Smooth muscle cell (in vitro differentiated cells): ENCODE results near the gene LRP2BP. TPM values are rescaled to one million over a fixed set of nuclear protein-coding genes. Genes with fewer than 3 reads are reported as not detected.
"Not testable (repeated sequence)": the region's sequence is repeated elsewhere in the genome, so short reads cannot be mapped to it uniquely, and the experiment has no call there.

Source experiments
- DNase-seq: peaks from one replicate; lab custom pipeline; 2025; ENCODE audit not compliant: unreplicated experiment; lab: John Stamatoyannopoulos, UW
- H2AFZ ChIP-seq: fragments of 200-600 bp; sonication (generic); 2 replicates; pipeline ENCODE4 v1.6.0; 2016; ENCODE audit warnings: antibody characterized with exemption, low read depth, mild to moderate bottlenecking
- H3F3A ChIP-seq: fragments of 200-600 bp; sonication (generic); 2 replicates; pipeline ENCODE4 v1.6.0; 2017; ENCODE audit warnings: antibody characterized with exemption, low read depth
- H3K27ac ChIP-seq: fragments of 200-600 bp; sonication (generic); 2 replicates; pipeline ENCODE4 v1.5.1; 2016; ENCODE audit warnings: low read depth, mild to moderate bottlenecking
- H3K27me3 ChIP-seq: fragments of 200-600 bp; sonication (generic); 2 replicates; pipeline ENCODE4 v1.6.1; 2016; ENCODE audit warnings: low read depth, mild to moderate bottlenecking
- H3K36me3 ChIP-seq: fragments of 200-600 bp; sonication (generic); 2 replicates; pipeline ENCODE4 v1.5.1; 2016; ENCODE audit warnings: low read depth
- H3K4me1 ChIP-seq: fragments of 200-600 bp; sonication (generic); 2 replicates; pipeline ENCODE4 v1.5.1; 2016; ENCODE audit warnings: low read depth
- H3K4me2 ChIP-seq: fragments of 200-600 bp; sonication (generic); 2 replicates; pipeline ENCODE4 v1.6.0; 2016; ENCODE audit warnings: mild to moderate bottlenecking
- H3K4me3 ChIP-seq: fragments of 200-600 bp; sonication (generic); 2 replicates; pipeline ENCODE4 v1.5.1; 2016; ENCODE audit warnings: mild to moderate bottlenecking
- H3K79me2 ChIP-seq: fragments of 200-600 bp; sonication (generic); 2 replicates; pipeline ENCODE4 v1.6.0; 2016; ENCODE audit warnings: low read depth, mild to moderate bottlenecking
- H3K9ac ChIP-seq: fragments of 200-600 bp; sonication (generic); 2 replicates; pipeline ENCODE4 v1.6.0; 2016; ENCODE audit warnings: low read depth
- H3K9me3 ChIP-seq: fragments of 200-600 bp; sonication (generic); replicated peaks from 2 replicates; pipeline ENCODE4 v1.5.1; 2016; ENCODE audit warnings: low read depth
- H4K20me1 ChIP-seq: fragments of 200-600 bp; sonication (generic); 2 replicates; pipeline ENCODE4 v1.6.0; 2016; ENCODE audit warnings: low read depth
- CTCF ChIP-seq: fragments of 200-600 bp; sonication (generic); IDR thresholded peaks from 2 replicates; pipeline ENCODE4 v1.5.1; 2017; ENCODE audit warnings: borderline replicate concordance, mild to moderate bottlenecking, antibody characterized with exemption; ENCODE audit not compliant: insufficient read depth, poor library complexity, severe bottlenecking
- WGBS: methylation state at CpG from one replicate; pipeline ENCODE4 v1.1.7; 2016; ENCODE audit warnings: low lambda C conversion rate; 5-methylcytosine and 5-hydroxymethylcytosine counted together
- polyA plus RNA-seq: library from polyadenylated mRNA; unstranded; fragments of >200 nt; fragmentation: Nextera tagmentation; extraction: Ambion mirVana; gene quantifications from 2 replicates; pipeline ENCODE4 v1.2.1, GENCODE V29; 2016
- total RNA-seq: library from RNA; depleted of rRNA; stranded (reverse); fragments of >200 nt; gene quantifications from 2 replicates; pipeline ENCODE4 v1.2.3, GENCODE V29; 2014

The LRP2BP gene
- total and polyA plus RNA-seq, 2 experiments from 2014 or later, result 0.48 to 1.4 TPM

- DNase-seq, result no peak
- Histone ChIP-seq H3K36me3 (no peaks in the 10 kb centered on the region), H2AFZ (no peak overlapping the region), H3K4me2 (peak overlapping the region; percentile 63), H3K27ac (peak overlapping the region; percentile 84), H3K79me2 (no peaks in the 10 kb centered on the region), H3K4me3 (no peak overlapping the region), H3K4me1 (peaks cover 10% of the 10 kb centered on the region), H4K20me1 (no peaks in the 10 kb centered on the region), H3K27me3 (no peaks in the 10 kb centered on the region), H3K9ac (no peak overlapping the region), H3K9me3 (no peaks in the 10 kb centered on the region), H3F3A (peaks cover 15% of the 10 kb centered on the region)
- no peak for TF ChIP-seq CTCF
- 97% methylated on average over 1 of the region's 1 CpG for WGBS
These were observed 72.1 kb downstream of the LRP2BP start for GRCh38 chr4:185323606-185324005.

GRCh38 chr4:185322803-185323202 lies 72.9 kb downstream of the LRP2BP start:
- peak overlapping the region; percentile 63 for H3K4me2 ChIP-seq
- H3K4me1 ChIP-seq, result peaks cover 17% of the 10 kb centered on the region
- H3F3A ChIP-seq, result peaks cover 15% of the 10 kb centered on the region
- no peak overlapping the region for H2AFZ ChIP-seq
- no peaks in the 10 kb centered on the region for H3K9me3 ChIP-seq
- H3K4me3 ChIP-seq, result no peak overlapping the region
- peak overlapping the region; percentile 84 for H3K27ac ChIP-seq
- no peaks in the 10 kb centered on the region for H3K27me3 ChIP-seq
- no peak for DNase-seq
- no peaks in the 10 kb centered on the region for H3K79me2 ChIP-seq
- no peak overlapping the region for H3K9ac ChIP-seq
- H3K36me3 ChIP-seq, result no peaks in the 10 kb centered on the region
- TF ChIP-seq CTCF, result no peak
- no peaks in the 10 kb centered on the region for H4K20me1 ChIP-seq
- WGBS, result 12% methylated on average over 2 of the region's 2 CpGs

- Histone ChIP-seq H3K79me2 (no peaks in the 10 kb centered on the region), H3F3A (peaks cover 15% of the 10 kb centered on the region), H2AFZ (no peak overlapping the region), H4K20me1 (no peaks in the 10 kb centered on the region), H3K9me3 (no peaks in the 10 kb centered on the region), H3K9ac (no peak overlapping the region), H3K36me3 (peaks cover 8% of the 10 kb centered on the region), H3K4me2 (no peak overlapping the region), H3K27me3 (no peaks in the 10 kb centered on the region), H3K4me1 (peaks cover 17% of the 10 kb centered on the region), H3K27ac (no peak overlapping the region), H3K4me3 (no peak overlapping the region)
- no peak for TF ChIP-seq CTCF
- WGBS, result 40% methylated on average over 2 of the region's 2 CpGs
- no peak for DNase-seq
These were observed 77.0 kb downstream of the LRP2BP start for GRCh38 chr4:185318679-185319078.

GRCh38 chr4:185317880-185318279 lies 77.8 kb downstream of the LRP2BP start:
- Histone ChIP-seq H3K9ac (no peak overlapping the region), H2AFZ (no peak overlapping the region), H4K20me1 (no peaks in the 10 kb centered on the region), H3K9me3 (no peaks in the 10 kb centered on the region), H3K4me1 (peaks cover 11% of the 10 kb centered on the region), H3K79me2 (no peaks in the 10 kb centered on the region), H3K4me3 (no peak overlapping the region), H3F3A (peaks cover 8% of the 10 kb centered on the region), H3K36me3 (peaks cover 8% of the 10 kb centered on the region), H3K27me3 (no peaks in the 10 kb centered on the region), H3K27ac (no peak overlapping the region), H3K4me2 (no peak overlapping the region)
- DNase-seq, result no peak
- WGBS, result 100% methylated on average over 1 of the region's 1 CpG
- no peak for TF ChIP-seq CTCF

GRCh38 chr4:185317462-185317861 lies 78.3 kb downstream of the LRP2BP start:
- WGBS, result 81% methylated on average over 3 of the region's 3 CpGs
- H3K79me2 ChIP-seq, H3K36me3 ChIP-seq, H4K20me1 ChIP-seq, DNase-seq, H3K27me3 ChIP-seq, H3K9me3 ChIP-seq, H3K4me3 ChIP-seq, H3K27ac ChIP-seq, H3K4me2 ChIP-seq, H3K9ac ChIP-seq, H2AFZ ChIP-seq, H3F3A ChIP-seq: not testable (repeated sequence)
- H3K4me1 ChIP-seq, result peaks cover 10% of the 10 kb centered on the region
